ENCODE data around the gene FAF2.

The FAF2 gene

GRCh38 chr5:176527246-176528222, 79.3 kb downstream of the FAF2 start:
- H3K4me3 ChIP-seq (ENCODE audit: low read depth, low read length), result no peak overlapping the region
- no peak for DNase-seq (ENCODE audit: low read depth)
- TF ChIP-seq POLR2A (IDR thresholded peaks at IDR 0.05; ENCODE audit: extremely low read depth, insufficient read length) (no peak), MYC (IDR thresholded peaks at IDR 0.05; ENCODE audit: low read depth, low read length) (no peak), MAX (IDR thresholded peaks at IDR 0.05; ENCODE audit: low read depth, low read length) (no peak)
- TF ChIP-seq, protein P1, sequence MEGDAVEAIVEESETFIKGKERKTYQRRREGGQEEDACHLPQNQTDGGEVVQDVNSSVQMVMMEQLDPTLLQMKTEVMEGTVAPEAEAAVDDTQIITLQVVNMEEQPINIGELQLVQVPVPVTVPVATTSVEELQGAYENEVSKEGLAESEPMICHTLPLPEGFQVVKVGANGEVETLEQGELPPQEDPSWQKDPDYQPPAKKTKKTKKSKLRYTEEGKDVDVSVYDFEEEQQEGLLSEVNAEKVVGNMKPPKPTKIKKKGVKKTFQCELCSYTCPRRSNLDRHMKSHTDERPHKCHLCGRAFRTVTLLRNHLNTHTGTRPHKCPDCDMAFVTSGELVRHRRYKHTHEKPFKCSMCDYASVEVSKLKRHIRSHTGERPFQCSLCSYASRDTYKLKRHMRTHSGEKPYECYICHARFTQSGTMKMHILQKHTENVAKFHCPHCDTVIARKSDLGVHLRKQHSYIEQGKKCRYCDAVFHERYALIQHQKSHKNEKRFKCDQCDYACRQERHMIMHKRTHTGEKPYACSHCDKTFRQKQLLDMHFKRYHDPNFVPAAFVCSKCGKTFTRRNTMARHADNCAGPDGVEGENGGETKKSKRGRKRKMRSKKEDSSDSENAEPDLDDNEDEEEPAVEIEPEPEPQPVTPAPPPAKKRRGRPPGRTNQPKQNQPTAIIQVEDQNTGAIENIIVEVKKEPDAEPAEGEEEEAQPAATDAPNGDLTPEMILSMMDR (IDR thresholded peaks at IDR 0.05; ENCODE audit: low read depth, low read length), result no peak

DNA sequence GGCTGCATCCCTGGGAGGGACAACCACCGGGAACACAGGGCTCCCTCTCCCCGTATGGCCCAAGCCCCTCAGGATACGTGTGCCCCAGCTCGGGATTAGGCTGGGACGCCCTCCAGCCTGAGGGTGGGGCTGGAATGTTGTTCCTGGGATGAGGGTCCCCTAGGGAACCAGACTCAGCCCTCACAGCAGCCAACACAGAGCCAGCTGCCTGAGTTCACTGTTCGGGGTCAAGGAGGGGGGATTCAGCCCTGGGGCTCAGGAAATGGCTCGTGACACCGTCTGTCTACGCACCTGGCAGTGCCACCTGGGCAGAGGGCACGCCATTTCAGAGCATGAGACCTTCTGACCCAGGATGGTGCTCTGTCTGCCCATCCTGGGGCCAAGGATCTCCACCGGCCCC, 80.1 kb downstream of the FAF2 start:
- H3K4me3 ChIP-seq (ENCODE audit: low read depth, low read length), result no peak overlapping the region
- DNase-seq (ENCODE audit: low read depth), result no peak
- TF ChIP-seq, protein P1 (IDR thresholded peaks at IDR 0.05; ENCODE audit: low read depth, low read length), result no peak
- no peak for TF ChIP-seq MYC (IDR thresholded peaks at IDR 0.05; ENCODE audit: low read depth, low read length)
- no peak for TF ChIP-seq POLR2A (IDR thresholded peaks at IDR 0.05; ENCODE audit: extremely low read depth, insufficient read length)
- no peak for TF ChIP-seq MAX (IDR thresholded peaks at IDR 0.05; ENCODE audit: low read depth, low read length)

DNA sequence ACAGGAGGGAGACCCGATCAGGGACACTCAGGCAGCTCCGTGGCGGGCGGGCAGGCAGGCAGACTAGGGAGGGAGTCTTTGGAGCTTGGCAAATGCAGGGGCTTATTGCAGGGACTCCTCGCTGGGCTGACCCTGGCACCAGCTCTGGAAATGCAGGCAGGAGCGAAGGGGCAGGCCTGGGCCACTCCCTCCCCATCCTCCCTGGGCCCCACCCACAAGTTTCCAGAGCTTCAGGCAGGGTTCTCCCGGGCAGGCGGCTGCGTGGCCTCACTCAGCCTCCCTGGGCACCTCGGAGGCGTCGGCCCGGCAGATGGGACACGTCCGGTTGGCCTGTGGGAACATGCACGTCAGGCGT, 80.6 kb downstream of the FAF2 start:
- H3K4me3 ChIP-seq (ENCODE audit: low read depth, low read length), result no peak overlapping the region
- no peak for TF ChIP-seq MAX (IDR thresholded peaks at IDR 0.05; ENCODE audit: low read depth, low read length)
- TF ChIP-seq MYC (IDR thresholded peaks at IDR 0.05; ENCODE audit: low read depth, low read length), result no peak
- no peak for DNase-seq (ENCODE audit: low read depth)

DNA sequence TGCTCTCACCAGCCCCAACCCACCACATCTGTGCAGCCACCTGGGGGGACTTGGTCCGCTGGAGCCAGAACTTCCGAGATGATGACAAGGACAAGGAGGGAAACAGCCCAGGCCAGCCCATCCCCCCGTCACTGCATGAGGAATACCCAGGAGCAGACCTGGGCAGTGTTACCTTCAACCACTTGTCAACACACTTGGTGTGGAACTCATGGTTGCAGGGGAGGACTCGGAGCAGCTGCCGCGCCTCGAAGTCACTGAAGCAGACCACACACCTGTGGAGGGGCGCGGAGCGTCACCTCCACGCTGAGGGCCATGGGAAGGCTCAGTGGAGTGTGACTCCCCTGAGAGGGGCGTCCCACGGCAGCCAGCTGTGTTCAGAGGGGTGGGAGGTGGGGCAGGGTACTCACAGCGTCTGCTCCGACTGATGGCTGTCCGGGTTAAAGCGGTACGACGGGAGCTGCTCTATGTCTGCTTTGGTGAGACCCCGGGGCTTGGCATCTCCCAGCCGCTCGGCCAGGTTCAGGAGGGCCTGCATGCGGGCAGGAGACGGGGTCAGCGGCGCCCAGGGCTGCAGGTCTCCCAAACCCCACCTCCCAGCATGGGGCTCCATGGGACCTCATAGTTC, 81.0 kb downstream of the FAF2 start:
- TF ChIP-seq POLR2A (IDR thresholded peaks at IDR 0.05; ENCODE audit: extremely low read depth, insufficient read length) (no peak), MYC (IDR thresholded peaks at IDR 0.05; ENCODE audit: low read depth, low read length) (no peak), MAX (IDR thresholded peaks at IDR 0.05; ENCODE audit: low read depth, low read length) (no peak)
- TF ChIP-seq, protein P1 (IDR thresholded peaks at IDR 0.05; ENCODE audit: low read depth, low read length), result no peak
- no peak for DNase-seq (ENCODE audit: low read depth)
- no peak overlapping the region for H3K4me3 ChIP-seq (ENCODE audit: low read depth, low read length)

DNA sequence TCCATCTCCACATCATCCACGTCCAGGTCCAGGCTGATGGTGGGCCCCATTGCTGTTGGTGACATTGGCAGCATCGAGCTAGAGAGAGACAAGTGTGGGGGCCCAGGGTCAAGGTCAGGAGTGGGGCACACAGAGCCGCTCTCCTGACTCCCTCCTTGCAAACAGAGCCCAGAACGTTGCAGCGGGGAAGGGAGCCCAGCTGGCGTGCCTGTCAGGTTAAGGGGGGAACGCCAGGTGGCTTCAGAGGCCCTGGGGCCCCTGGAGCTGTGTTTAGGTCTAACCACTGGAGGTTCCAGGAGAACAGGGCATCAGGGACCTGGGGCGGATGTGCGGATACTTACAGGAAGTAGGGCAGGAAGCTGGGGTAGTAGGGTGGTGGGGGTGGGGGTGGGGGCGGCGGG, 81.6 kb downstream of the FAF2 start:
- H3K4me3 ChIP-seq (ENCODE audit: low read depth, low read length), result no peak overlapping the region
- TF ChIP-seq MAX (IDR thresholded peaks at IDR 0.05; ENCODE audit: low read depth, low read length) (no peak), POLR2A (IDR thresholded peaks at IDR 0.05; ENCODE audit: extremely low read depth, insufficient read length) (no peak), MYC (IDR thresholded peaks at IDR 0.05; ENCODE audit: low read depth, low read length) (no peak)
- TF ChIP-seq, protein P1 (IDR thresholded peaks at IDR 0.05; ENCODE audit: low read depth, low read length), result no peak
- DNase-seq (ENCODE audit: low read depth), result no peak
